SU-DHL-6 (cell line): ENCODE data around the gene MED26.

Source experiments
- H2AFZ ChIP-seq: fragments of 200-600 bp; sonication (generic); 2 replicates; pipeline ENCODE4 v1.6.1; 2014; ENCODE audit warnings: low read depth, mild to moderate bottlenecking, moderate library complexity, mixed read lengths, antibody characterized with exemption, low read length; ENCODE audit not compliant: severe bottlenecking
- H3F3A ChIP-seq: fragments of 200-600 bp; shearing (Covaris generic); 2 replicates; pipeline ENCODE4 v1.6.0; 2016; ENCODE audit warnings: antibody characterized with exemption, mild to moderate bottlenecking; ENCODE audit not compliant: insufficient read depth
- H3K27ac ChIP-seq: fragments of 200-600 bp; sonication (generic); 2 replicates; pipeline ENCODE4 v1.5.1; 2016; ENCODE audit warnings: low read depth, mild to moderate bottlenecking, low read length, moderate library complexity, mixed read lengths
- H3K27me3 ChIP-seq: fragments of 200-600 bp; sonication (generic), shearing (Covaris generic); 2 replicates; pipeline ENCODE4 v1.6.0; 2014; ENCODE audit warnings: mild to moderate bottlenecking, low read length
- H3K36me3 ChIP-seq: fragments of 200-600 bp; sonication (generic); 2 replicates; pipeline ENCODE4 v1.6.1; 2014; ENCODE audit warnings: mild to moderate bottlenecking, low read length, mixed read lengths
- H3K4me2 ChIP-seq: fragments of 300-600, 200-600 bp; shearing (Covaris generic), sonication (generic); 2 replicates; pipeline ENCODE4 v1.6.0; 2014; ENCODE audit warnings: low read length, low read depth, mild to moderate bottlenecking; ENCODE audit not compliant: poor library complexity, severe bottlenecking
- H3K4me3 ChIP-seq: fragments of 200-600 bp; sonication (generic); 2 replicates; pipeline ENCODE4 v1.5.1; 2014; ENCODE audit warnings: antibody characterized with exemption, low read length, mild to moderate bottlenecking, mixed read lengths; ENCODE audit not compliant: insufficient read depth, poor library complexity, severe bottlenecking
- H3K79me2 ChIP-seq: fragments of 200-600 bp; sonication (generic); 2 replicates; pipeline ENCODE4 v1.6.1; 2014; ENCODE audit warnings: mild to moderate bottlenecking, low read length, moderate library complexity; ENCODE audit not compliant: insufficient read depth
- H3K9ac ChIP-seq: fragments of 200-600 bp; sonication (generic); 2 replicates; pipeline ENCODE4 v1.7.0; 2014; ENCODE audit warnings: mild to moderate bottlenecking, low read length
- H3K9me2 ChIP-seq: fragments of 200-600 bp; sonication (generic); replicated peaks from 2 replicates; pipeline ENCODE4 v1.6.1; 2014; ENCODE audit warnings: low read length; ENCODE audit not compliant: insufficient read depth
- H3K9me3 ChIP-seq: fragments of 200-600 bp; sonication (generic); 2 replicates; pipeline ENCODE4 v1.6.1; 2014; ENCODE audit warnings: low read length, mixed read lengths; ENCODE audit not compliant: insufficient read depth
- H4K20me1 ChIP-seq: fragments of 200-600 bp; sonication (generic); 2 replicates; pipeline ENCODE4 v1.6.1; 2014; ENCODE audit warnings: low read depth, mild to moderate bottlenecking, antibody characterized with exemption, low read length, moderate library complexity, mixed read lengths
- CTCF ChIP-seq: fragments of 200-600 bp; sonication (generic); IDR thresholded peaks from one replicate; pipeline ENCODE4 v1.5.1; 2017; ENCODE audit warnings: antibody characterized with exemption, mild to moderate bottlenecking, low read length, moderate library complexity; ENCODE audit not compliant: insufficient read depth, poor library complexity, severe bottlenecking
- EZH2phosphoT487 ChIP-seq: fragments of 200-600 bp; sonication (generic), shearing (Covaris generic); conservative IDR thresholded peaks from 2 replicates; pipeline ENCODE4 v1.6.1; 2018; ENCODE audit warnings: mild to moderate bottlenecking, antibody characterized with exemption, low read length, moderate library complexity, mixed read lengths

The MED26 gene

GRCh38 chr19:16576690-16577530 lies 51.1 kb downstream of the MED26 start:
- H2AFZ ChIP-seq: no peak overlapping the region
- no peak overlapping the region for H3K4me3 ChIP-seq
- no peaks in the 10 kb centered on the region for H3K9me3 ChIP-seq
- H3K27me3 ChIP-seq: no peaks in the 10 kb centered on the region
- H3K36me3 ChIP-seq: no peaks in the 10 kb centered on the region
- no peak overlapping the region for H3K4me2 ChIP-seq
- peaks cover 20% of the 10 kb centered on the region for H3F3A ChIP-seq
- peaks cover 78% of the 10 kb centered on the region for H3K79me2 ChIP-seq
- TF ChIP-seq CTCF: no peak
- no peak for TF ChIP-seq EZH2phosphoT487
- no peak overlapping the region for H3K27ac ChIP-seq
- no peaks in the 10 kb centered on the region for H3K9me2 ChIP-seq
- H4K20me1 ChIP-seq: no peaks in the 10 kb centered on the region
- H3K9ac ChIP-seq: no peak overlapping the region

GRCh38 chr19:16575861-16576689 lies 51.9 kb downstream of the MED26 start:
- no peak overlapping the region for H2AFZ ChIP-seq
- H4K20me1 ChIP-seq: no peaks in the 10 kb centered on the region
- TF ChIP-seq EZH2phosphoT487: no peak
- no peak for TF ChIP-seq CTCF
- no peak overlapping the region for H3K27ac ChIP-seq
- no peak overlapping the region for H3K4me2 ChIP-seq
- H3K9me2 ChIP-seq: no peaks in the 10 kb centered on the region
- peaks cover 78% of the 10 kb centered on the region for H3K79me2 ChIP-seq
- H3K9ac ChIP-seq: no peak overlapping the region
- no peaks in the 10 kb centered on the region for H3K9me3 ChIP-seq
- H3F3A ChIP-seq: peaks cover 20% of the 10 kb centered on the region
- no peak overlapping the region for H3K4me3 ChIP-seq
- no peaks in the 10 kb centered on the region for H3K27me3 ChIP-seq
- no peaks in the 10 kb centered on the region for H3K36me3 ChIP-seq

GRCh38 chr19:16575282-16575681 lies 52.7 kb downstream of the MED26 start:
- Histone ChIP-seq H3K79me2 (peaks cover 79% of the 10 kb centered on the region), H3K4me2 (no peak overlapping the region), H3F3A (peaks cover 20% of the 10 kb centered on the region), H3K4me3 (no peak overlapping the region), H2AFZ (no peak overlapping the region), H3K36me3 (no peaks in the 10 kb centered on the region), H3K9me3 (no peaks in the 10 kb centered on the region), H3K27ac (peak overlapping the region; percentile 29; the same call in 1 of the 2 replicates), H4K20me1 (no peaks in the 10 kb centered on the region), H3K9me2 (no peaks in the 10 kb centered on the region), H3K27me3 (no peaks in the 10 kb centered on the region), H3K9ac (no peak overlapping the region)
- TF ChIP-seq CTCF (no peak), EZH2phosphoT487 (no peak)
